HepG2 (cell line): ENCODE results near the gene RALB. TPM values are rescaled to one million over a fixed set of nuclear protein-coding genes. Genes with fewer than 3 reads are reported as not detected.
A peak's percentile ranks its signal among the peaks of the same experiment; 100 is the strongest.

Experiments
- ASH2L ChIP-seq: fragments of 300-600, 200-600 bp; sonication (generic); IDR thresholded peaks from 2 replicates; pipeline ENCODE4 v1.7.0; 2017; ENCODE audit warnings: low read depth, mild to moderate bottlenecking, moderate library complexity, mixed read lengths, low read length; ENCODE audit not compliant: insufficient read length
- BRCA1 ChIP-seq: sonication (generic); formaldehyde crosslinking; IDR thresholded peaks from 2 replicates; pipeline ENCODE4 v1.4.0; 2020; ENCODE audit warnings: missing genetic modification reagents
- CCDC6 ChIP-seq: sonication (generic); formaldehyde crosslinking; IDR thresholded peaks from 2 replicates; pipeline ENCODE4 v1.8.1; 2022; ENCODE audit warnings: mild to moderate bottlenecking, missing genetic modification reagents, moderate library complexity
- CENPT ChIP-seq: sonication (generic); formaldehyde crosslinking; IDR thresholded peaks from 2 replicates; pipeline ENCODE4 v1.8.0; 2022; ENCODE audit warnings: low read depth, mild to moderate bottlenecking, moderate library complexity, missing genetic modification reagents
- ERF ChIP-seq: IDR thresholded peaks from 2 replicates; pipeline ENCODE4 v1.6.1; 2018; ENCODE audit warnings: missing biosample characterization, missing genetic modification reagents
- KAT2B ChIP-seq: fragments of 150-350 bp; IDR thresholded peaks from 2 replicates; pipeline ENCODE4 v1.6.1; 2014; ENCODE audit warnings: low read depth, low read length, borderline replicate concordance
- KDM5B ChIP-seq: sonication (generic); formaldehyde crosslinking; IDR thresholded peaks from 2 replicates; pipeline ENCODE4 v1.4.0; 2020; ENCODE audit warnings: missing genetic modification reagents, mild to moderate bottlenecking, borderline replicate concordance
- KLF16 ChIP-seq, 2 experiments: sonication (generic) in 1 of 2; formaldehyde crosslinking in 1 of 2; IDR thresholded peaks; 2 replicates each; pipeline versions ENCODE4 v1.6.1 to v1.8.0; 2016 to 2023; ENCODE audit warnings: missing genetic modification reagents in 2 of 2, missing compliant biosample characterization in 1 of 2
- SETDB1 ChIP-seq: sonication (generic); formaldehyde crosslinking; IDR thresholded peaks from 2 replicates; pipeline ENCODE4 v1.5.1; 2020; ENCODE audit warnings: missing genetic modification reagents, mild to moderate bottlenecking, borderline replicate concordance
- SIN3A ChIP-seq: IDR thresholded peaks from 2 replicates; pipeline ENCODE4 v1.6.1; 2011; ENCODE audit warnings: low read depth, mild to moderate bottlenecking, control low read depth, low read length, borderline replicate concordance
- SRSF1 ChIP-seq: fragments of 200-400 bp; formaldehyde crosslinking; optimal IDR thresholded peaks from 2 replicates; pipeline ENCODE3; 2017; ENCODE audit warnings: mild to moderate bottlenecking, low read depth, low read length, moderate library complexity
- ZC3H13 ChIP-seq: sonication (generic); formaldehyde crosslinking; IDR thresholded peaks from 2 replicates; pipeline ENCODE4 v1.8.1; 2023; ENCODE audit warnings: mild to moderate bottlenecking, missing genetic modification reagents, moderate library complexity
- ZFY ChIP-seq: sonication (generic); formaldehyde crosslinking; IDR thresholded peaks from 2 replicates; pipeline ENCODE4 v1.4.0; 2020; ENCODE audit warnings: missing genetic modification reagents
- ZNF12 ChIP-seq: sonication (generic); formaldehyde crosslinking; IDR thresholded peaks from 2 replicates; pipeline ENCODE4 v1.5.0; 2020; ENCODE audit warnings: missing genetic modification reagents
- ZNF205 ChIP-seq: IDR thresholded peaks from 2 replicates; pipeline ENCODE4 v1.6.1; 2018; ENCODE audit warnings: missing biosample characterization, missing genetic modification reagents
- ZNF292 ChIP-seq: sonication (generic); formaldehyde crosslinking; IDR thresholded peaks from 2 replicates; pipeline ENCODE4 v1.8.1; 2022; ENCODE audit warnings: mild to moderate bottlenecking, low read depth, missing genetic modification reagents, borderline replicate concordance
- ZNF674 ChIP-seq: sonication (generic); formaldehyde crosslinking; IDR thresholded peaks from 2 replicates; pipeline ENCODE4 v1.5.0; 2020; ENCODE audit warnings: low read depth, mild to moderate bottlenecking, missing genetic modification reagents
- ZNF781 ChIP-seq: sonication (generic); formaldehyde crosslinking; IDR thresholded peaks from 2 replicates; pipeline ENCODE4 v1.5.1; 2020; ENCODE audit warnings: borderline replicate concordance, mild to moderate bottlenecking, missing genetic modification reagents; ENCODE audit errors: not compliant biosample characterization
- polyA plus RNA-seq, 8 experiments: library from polyadenylated mRNA; depleted of rRNA in 3 of 8; stranded (reverse) in 7 of 8; unstranded in 1 of 8; fragments of >200 nt; fragmentation: Illumina TruSeq in 4 of 8; extraction: Trizol in 4 of 8; gene quantifications; 2 replicates each; pipeline versions ENCODE4 v1.2.1 to v1.2.3, GENCODE V29; 2011 to 2016; ENCODE audit warnings: low read depth in 4 of 8, missing spikeins in 1 of 8, mixed read lengths in 1 of 8; ENCODE audit not compliant: insufficient read depth in 1 of 8
- total RNA-seq, 5 experiments: library from RNA; depleted of rRNA; stranded (reverse); fragments of >200 nt; fragmentation: Illumina TruSeq; extraction: Trizol; gene quantifications; 2 replicates each; pipeline ENCODE4 v1.2.3, GENCODE V29; 2016; ENCODE audit warnings: low read depth in 1 of 5
- TF ChIP-seq, protein P1 (sequence below), 2 experiments: fragments of 450-650 bp in 1 of 2; sonication (generic) in 1 of 2; formaldehyde crosslinking in 1 of 2; IDR thresholded peaks; 2 replicates each; pipeline versions ENCODE4 v1.6.1 to v1.8.0; 2016 to 2022; ENCODE audit warnings: antibody characterized with exemption in 1 of 2, mild to moderate bottlenecking in 1 of 2, missing genetic modification reagents in 1 of 2
- TF ChIP-seq, protein P2 (sequence below): sonication (generic); formaldehyde crosslinking; IDR thresholded peaks from 2 replicates; pipeline ENCODE4 v1.4.0; 2020; ENCODE audit warnings: missing genetic modification reagents

RALB gene
- total and polyA plus RNA-seq, 2 of the 13 experiments (the other 11 are each of a cell fraction or from before 2014, with no cell fraction given) = 37.8 to 43.2 TPM

DNA sequence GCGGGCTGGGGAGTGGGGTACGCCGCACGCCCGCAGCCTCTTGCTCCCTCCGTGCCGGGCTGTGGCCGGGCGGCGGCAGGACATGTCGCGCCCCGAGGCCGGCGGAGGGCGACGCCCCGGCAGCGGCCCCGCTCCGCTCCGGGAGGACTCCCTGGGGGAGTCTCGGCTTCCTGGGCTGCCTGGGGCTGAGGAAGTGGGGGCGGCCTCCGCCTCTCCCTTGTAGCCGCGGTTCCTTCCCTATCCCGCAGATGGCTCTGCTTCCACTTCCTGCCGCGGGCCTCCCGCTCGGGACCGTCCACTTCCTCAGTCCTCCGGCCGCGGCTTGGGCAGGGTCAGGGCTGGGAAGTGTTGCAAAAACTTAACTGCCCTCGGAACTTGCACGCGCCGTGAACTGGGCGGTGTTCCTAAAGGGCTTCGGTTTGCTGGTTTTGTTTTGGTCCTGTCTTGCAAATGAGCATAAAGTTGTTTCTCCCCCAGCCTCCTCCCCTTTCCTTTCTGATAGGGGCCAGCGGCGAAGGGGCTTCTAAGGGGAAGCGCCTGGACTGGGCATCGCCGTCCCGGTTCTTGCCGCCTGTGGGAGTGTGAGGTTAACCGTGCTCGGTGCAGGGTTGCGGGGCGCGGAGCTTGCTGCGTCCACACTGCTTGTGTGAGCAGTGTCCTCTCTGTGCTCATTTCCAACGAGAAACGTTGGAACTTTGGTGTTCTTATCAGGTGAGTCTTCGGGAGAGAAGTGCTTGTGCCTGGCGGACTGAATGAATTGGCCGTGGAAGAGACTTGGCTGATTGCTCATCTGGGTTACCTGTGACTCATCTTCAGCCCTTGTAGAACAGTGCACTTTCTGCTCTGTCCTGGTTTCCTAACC is 600 bp downstream of the RALB start (continued):
- no peak for TF ChIP-seq CENPT (CRISPR knock-in tag)
- TF ChIP-seq ZNF781 (CRISPR knock-in tag) = peak; percentile 55
- peak; percentile 85 for TF ChIP-seq CCDC6 (CRISPR knock-in tag)
- peak; percentile 82 for TF ChIP-seq KDM5B
- peak; percentile 86 for TF ChIP-seq ZFY (CRISPR knock-in tag)
- TF ChIP-seq BRCA1 = peak; percentile 73; the same call in 1 of the 2 replicates
- TF ChIP-seq ZNF205 = peak; percentile 40; the same call in 1 of the 2 replicates
- peak; percentile 33; the same call in 1 of the 2 replicates for TF ChIP-seq ZNF292
- TF ChIP-seq ERF (CRISPR knock-in tag) = peak; percentile 12; the same call in 1 of the 2 replicates
- no peak for TF ChIP-seq SETDB1 (CRISPR knock-in tag)
- TF ChIP-seq SRSF1 = no peak
- no peak; the same call in 1 of the 2 replicates for TF ChIP-seq ZC3H13 (CRISPR knock-in tag)
- no peak for TF ChIP-seq KAT2B
- TF ChIP-seq, protein P1, sequence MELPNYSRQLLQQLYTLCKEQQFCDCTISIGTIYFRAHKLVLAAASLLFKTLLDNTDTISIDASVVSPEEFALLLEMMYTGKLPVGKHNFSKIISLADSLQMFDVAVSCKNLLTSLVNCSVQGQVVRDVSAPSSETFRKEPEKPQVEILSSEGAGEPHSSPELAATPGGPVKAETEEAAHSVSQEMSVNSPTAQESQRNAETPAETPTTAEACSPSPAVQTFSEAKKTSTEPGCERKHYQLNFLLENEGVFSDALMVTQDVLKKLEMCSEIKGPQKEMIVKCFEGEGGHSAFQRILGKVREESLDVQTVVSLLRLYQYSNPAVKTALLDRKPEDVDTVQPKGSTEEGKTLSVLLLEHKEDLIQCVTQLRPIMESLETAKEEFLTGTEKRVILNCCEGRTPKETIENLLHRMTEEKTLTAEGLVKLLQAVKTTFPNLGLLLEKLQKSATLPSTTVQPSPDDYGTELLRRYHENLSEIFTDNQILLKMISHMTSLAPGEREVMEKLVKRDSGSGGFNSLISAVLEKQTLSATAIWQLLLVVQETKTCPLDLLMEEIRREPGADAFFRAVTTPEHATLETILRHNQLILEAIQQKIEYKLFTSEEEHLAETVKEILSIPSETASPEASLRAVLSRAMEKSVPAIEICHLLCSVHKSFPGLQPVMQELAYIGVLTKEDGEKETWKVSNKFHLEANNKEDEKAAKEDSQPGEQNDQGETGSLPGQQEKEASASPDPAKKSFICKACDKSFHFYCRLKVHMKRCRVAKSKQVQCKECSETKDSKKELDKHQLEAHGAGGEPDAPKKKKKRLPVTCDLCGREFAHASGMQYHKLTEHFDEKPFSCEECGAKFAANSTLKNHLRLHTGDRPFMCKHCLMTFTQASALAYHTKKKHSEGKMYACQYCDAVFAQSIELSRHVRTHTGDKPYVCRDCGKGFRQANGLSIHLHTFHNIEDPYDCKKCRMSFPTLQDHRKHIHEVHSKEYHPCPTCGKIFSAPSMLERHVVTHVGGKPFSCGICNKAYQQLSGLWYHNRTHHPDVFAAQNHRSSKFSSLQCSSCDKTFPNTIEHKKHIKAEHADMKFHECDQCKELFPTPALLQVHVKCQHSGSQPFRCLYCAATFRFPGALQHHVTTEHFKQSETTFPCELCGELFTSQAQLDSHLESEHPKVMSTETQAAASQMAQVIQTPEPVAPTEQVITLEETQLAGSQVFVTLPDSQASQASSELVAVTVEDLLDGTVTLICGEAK (IDR thresholded peaks at IDR 0.05) = no peak
- TF ChIP-seq, protein P1 (CRISPR knock-in tag; IDR thresholded peaks at IDR 0.05) = no peak; the same call in 1 of the 2 replicates
- no peak; a peak in 1 of 4 replicates for TF ChIP-seq KLF16 (CRISPR knock-in tag; IDR thresholded peaks at IDR 0.05)
- TF ChIP-seq ZNF674 (CRISPR knock-in tag) = no peak
- peak; percentile 81 for TF ChIP-seq ASH2L
- TF ChIP-seq ZNF12 (CRISPR knock-in tag) = no peak; the same call in 1 of the 2 replicates
- TF ChIP-seq, protein P2, sequence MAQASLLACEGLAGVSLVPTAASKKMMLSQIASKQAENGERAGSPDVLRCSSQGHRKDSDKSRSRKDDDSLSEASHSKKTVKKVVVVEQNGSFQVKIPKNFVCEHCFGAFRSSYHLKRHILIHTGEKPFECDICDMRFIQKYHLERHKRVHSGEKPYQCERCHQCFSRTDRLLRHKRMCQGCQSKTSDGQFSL (CRISPR knock-in tag) = no peak
- TF ChIP-seq SIN3A = no peak; the same call in 1 of the 2 replicates
